ENCODE results near the gene C10orf95.

The C10orf95 gene

GRCh38 chr10:102400598-102401341, 50.6 kb downstream of the C10orf95 start:
- no peak for ATAC-seq

- no peak for ATAC-seq
Measured at GRCh38 chr10:102400076-102400475, 51.3 kb downstream of the C10orf95 start.
